Skin of body (tissue), 2 donors: ENCODE results near the gene FCHSD2. TPM values are rescaled to one million over a fixed set of nuclear protein-coding genes. Genes with fewer than 3 reads are reported as not detected.
A peak's percentile ranks its signal among the peaks of the same experiment; 100 is the strongest.

Source experiments
- DNase-seq: peaks from one replicate; lab custom pipeline; 2025; lab: John Stamatoyannopoulos, UW
- total RNA-seq: library from RNA; depleted of rRNA; stranded (reverse); fragments of >200 nt; gene quantifications from one replicate; pipeline ENCODE4 v1.2.3, GENCODE V29; 2014

The FCHSD2 gene
- total RNA-seq: 18.7 TPM

- DNase-seq: no peak
These were observed at the start of gene FCHSD2 for GRCh38 chr11:73142128-73142377. TSS of gene FCHSD2 (minus strand) at chr11:73142318. CDS start at chr11:73141877, 441 bp downstream.

- DNase-seq: no peak
These were observed 49.0 kb upstream of the FCHSD2 start for GRCh38 chr11:73191151-73191550.

DNA sequence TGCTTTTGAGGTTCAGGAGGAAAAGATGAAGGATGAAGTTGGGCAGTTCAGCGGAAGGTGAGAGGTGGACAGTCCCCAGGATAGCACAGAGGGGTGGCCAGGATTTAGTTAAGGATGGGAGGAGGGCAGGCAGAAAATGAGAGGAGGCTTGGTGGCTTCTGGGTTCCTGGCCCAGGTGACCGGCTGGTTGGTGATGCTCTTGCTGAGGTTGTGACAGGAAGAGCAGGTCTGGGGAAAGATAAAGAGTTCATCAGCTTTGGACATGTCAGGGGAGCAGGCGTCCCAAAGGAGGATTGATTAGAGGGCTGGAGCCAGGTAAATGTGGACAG is 48.4 kb upstream of the FCHSD2 start:
- DNase-seq: no peak

GRCh38 chr11:73189723-73190556 is 47.8 kb upstream of the FCHSD2 start:
- DNase-seq: no peak

DNA sequence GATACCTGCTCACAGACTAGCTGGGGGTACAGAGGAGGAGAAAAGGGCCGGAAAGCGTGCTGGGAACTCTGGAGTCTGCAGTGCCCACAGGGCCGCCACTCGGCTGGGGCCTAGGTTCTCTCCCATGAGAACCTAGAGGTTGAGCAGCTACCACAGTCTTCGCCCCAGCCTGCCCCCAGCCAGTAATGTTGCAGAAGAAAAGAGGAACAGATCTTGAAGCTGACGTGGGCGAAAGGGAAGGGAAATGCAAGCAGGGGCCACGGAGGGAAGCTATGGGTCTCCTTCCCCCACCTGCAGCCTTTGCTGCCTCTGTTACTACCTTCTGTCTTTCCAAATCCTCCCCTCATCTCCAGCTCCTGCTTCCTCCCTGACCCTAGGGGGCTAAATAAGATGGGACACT is 47.2 kb upstream of the FCHSD2 start:
- no peak for DNase-seq

DNA sequence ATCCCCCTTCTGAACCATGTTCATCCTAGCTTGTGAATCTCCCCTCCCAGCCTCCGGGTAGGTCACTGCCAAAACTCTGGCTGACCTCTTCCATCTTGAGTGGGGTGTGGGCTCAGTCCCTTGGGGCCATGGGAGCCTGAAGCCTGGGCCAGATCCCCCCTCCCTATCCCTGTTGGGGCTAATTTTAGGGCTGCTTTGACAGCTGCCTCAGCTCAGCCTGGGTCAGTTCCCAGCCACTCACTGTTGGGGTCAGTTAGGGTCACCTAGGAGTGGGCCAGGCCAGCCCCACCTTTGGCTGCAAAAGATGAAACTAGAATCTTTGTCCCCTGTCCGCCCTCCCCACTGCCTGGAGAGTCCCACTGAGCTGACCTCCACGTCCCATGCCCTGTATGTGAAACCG is 46.2 kb upstream of the FCHSD2 start:
- DNase-seq: no peak

- no peak for DNase-seq
These were observed 45.7 kb upstream of the FCHSD2 start for GRCh38 chr11:73187854-73188253.

DNA sequence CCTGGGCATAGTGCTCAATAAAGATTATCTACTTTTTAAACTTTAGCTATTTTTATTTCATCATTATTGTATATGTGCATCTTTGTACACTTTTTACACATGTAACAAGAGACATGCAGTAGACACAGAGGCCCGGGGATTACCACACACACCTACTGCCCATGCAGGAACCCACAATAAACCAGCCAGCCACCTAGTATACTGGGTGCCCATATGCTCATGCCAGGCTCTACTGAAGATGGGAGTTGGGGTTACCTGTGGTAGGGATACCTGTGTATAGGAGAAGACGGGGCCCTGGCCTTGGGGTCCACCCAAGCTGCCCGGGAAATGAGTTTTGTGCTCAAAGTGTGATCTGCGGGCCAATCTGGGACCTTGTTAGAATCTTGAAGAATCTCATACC is 44.8 kb upstream of the FCHSD2 start:
- no peak for DNase-seq

GRCh38 chr11:73186294-73186850 is 44.3 kb upstream of the FCHSD2 start:
- no peak for DNase-seq

GRCh38 chr11:73185680-73186293 is 43.7 kb upstream of the FCHSD2 start:
- DNase-seq: no peak

GRCh38 chr11:73184953-73185671 is 43.0 kb upstream of the FCHSD2 start:
- DNase-seq: no peak

- no peak for DNase-seq
These were observed 40.8 kb upstream of the FCHSD2 start for GRCh38 chr11:73182824-73183321.

- no peak for DNase-seq
These were observed 36.6 kb upstream of the FCHSD2 start for GRCh38 chr11:73178681-73179080.

DNA sequence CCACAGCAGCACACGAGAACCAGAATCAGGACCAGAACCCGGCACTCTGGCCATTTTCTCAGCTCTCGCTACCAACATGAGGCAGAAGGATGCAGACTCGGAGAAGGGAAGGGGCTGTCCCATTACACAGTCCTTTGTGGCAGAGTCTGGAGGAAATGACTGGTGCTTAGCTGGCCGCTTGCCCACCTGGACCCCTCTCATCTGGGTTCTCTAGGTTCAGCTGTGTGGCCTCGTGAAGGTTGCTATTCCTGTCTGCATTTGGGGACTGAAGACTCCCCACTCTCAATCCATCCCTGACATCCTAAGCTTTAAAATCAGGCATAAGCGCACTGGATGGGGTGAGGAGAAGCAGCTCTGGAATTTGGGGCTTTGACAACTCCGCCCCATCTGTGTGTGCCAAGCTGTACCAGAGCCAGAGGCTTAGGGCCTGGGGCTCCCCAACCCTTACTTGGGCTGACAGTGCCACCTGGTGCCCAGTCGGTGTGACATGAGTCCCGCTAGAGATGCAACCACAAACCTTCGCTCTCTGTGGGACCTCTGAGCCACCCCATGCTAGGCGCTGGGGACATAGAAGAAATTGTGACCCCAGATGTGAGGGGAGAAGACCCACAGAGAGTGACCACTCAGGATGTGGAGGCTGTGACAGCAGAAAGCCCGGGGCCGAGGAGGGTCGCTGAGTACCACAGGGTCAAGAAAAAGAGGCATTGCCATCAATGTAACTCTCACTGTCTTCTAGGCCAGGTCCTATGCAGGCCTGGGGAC is 35.8 kb upstream of the FCHSD2 start:
- DNase-seq: peak; percentile 78

GRCh38 chr11:73177380-73177777 is 35.3 kb upstream of the FCHSD2 start:
- DNase-seq: no peak

- DNase-seq: no peak
These were observed 34.7 kb upstream of the FCHSD2 start for GRCh38 chr11:73176874-73177155.

DNA sequence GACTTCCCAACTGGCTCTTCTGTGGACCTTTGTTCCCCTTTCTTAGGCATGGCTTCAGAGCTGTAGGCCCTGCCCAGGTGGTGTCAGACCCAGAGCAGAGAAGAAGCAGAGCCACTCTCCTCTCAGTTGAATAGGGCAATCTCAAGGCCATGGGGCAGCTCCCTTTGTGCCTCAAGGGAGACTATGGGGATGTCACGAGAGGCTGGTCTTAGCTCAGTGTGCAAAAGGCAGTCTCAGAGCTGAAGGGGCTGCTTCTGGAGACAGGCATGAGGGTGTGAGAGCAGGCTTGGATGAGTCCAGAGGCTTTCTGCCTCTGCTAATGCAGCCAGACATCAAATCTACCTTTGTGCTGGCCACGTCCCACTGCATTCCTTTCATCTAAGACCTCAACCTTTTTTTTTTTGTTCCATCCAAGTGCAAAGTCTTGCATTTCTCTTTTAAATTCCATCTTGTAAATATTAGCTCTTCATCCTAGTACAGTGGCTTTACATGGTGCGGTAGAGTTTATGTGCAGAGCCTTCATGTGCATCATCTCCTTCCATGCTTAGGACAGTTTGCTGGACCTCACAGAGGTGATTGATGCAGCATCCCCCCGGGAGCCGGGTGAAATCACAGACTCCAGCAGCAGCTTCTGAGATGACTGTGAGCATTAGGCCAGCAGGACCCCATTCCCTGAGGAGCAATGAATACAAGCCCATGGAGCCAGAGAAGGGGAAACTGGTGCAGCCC is 34.2 kb upstream of the FCHSD2 start:
- DNase-seq: no peak

GRCh38 chr11:73175551-73176144 is 33.5 kb upstream of the FCHSD2 start:
- DNase-seq: no peak

GRCh38 chr11:73174495-73174791 is 32.3 kb upstream of the FCHSD2 start:
- no peak for DNase-seq

DNA sequence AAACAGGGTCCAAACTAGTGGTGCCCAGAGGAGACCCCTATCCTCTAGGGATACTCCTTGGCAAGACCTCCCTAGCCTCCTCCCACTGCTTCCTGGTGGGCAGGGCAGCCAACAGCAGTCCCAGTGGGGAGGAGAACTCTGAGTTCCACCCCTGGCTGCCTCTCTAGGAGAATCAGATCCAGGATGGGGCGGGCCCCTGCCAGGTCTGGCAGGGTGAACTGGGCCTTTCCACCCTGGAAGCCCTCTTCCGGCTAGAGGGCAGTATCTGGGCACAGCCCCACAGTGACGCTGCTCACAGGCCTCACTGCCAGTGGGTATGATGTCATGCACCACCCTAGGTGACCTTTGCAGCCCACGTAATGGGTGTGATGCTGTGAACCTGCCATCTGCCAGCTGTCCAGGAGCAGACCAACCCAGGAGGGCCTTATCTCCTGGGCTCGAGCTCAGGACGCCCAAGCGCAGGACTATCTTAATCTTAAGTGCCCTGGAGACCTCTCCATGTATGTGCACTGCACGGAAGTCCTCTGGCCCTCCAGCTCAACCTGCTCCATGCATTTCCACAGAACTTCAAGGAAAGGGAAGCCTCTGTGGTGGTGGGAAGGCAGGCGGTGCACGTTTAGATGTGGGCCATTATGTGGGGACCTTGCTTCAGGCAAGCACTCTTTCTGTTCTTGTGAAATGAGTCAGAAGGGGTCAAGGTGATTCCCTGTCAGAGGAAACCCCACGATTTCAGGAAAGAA is 31.8 kb upstream of the FCHSD2 start:
- DNase-seq: no peak
